Measurements from ENCODE around the gene CHST7.

DNA sequence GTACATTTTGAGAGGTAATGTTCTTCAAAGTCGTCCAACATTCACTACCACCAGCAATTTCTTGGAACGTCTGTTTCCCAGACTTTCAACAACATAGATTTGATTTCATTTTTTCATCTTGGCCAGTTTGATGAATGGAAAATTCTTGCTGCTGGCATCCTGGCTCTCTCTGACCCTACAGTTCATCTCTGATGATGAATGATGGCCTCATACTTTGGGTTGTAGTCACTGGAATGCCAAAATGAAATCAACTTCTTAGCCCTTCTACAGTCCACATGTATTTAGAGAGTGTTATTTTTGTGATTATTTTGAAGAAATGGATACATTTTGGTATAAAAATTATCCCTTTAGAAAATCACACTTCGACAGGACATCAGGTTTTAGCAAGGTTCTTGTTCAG is 8.8 kb downstream of the CHST7 start:
- TF ChIP-seq, protein P1, sequence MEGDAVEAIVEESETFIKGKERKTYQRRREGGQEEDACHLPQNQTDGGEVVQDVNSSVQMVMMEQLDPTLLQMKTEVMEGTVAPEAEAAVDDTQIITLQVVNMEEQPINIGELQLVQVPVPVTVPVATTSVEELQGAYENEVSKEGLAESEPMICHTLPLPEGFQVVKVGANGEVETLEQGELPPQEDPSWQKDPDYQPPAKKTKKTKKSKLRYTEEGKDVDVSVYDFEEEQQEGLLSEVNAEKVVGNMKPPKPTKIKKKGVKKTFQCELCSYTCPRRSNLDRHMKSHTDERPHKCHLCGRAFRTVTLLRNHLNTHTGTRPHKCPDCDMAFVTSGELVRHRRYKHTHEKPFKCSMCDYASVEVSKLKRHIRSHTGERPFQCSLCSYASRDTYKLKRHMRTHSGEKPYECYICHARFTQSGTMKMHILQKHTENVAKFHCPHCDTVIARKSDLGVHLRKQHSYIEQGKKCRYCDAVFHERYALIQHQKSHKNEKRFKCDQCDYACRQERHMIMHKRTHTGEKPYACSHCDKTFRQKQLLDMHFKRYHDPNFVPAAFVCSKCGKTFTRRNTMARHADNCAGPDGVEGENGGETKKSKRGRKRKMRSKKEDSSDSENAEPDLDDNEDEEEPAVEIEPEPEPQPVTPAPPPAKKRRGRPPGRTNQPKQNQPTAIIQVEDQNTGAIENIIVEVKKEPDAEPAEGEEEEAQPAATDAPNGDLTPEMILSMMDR (IDR thresholded peaks at IDR 0.05; ENCODE audit: poor library complexity), result no peak
- TF ChIP-seq EZH2 (IDR thresholded peaks at IDR 0.05; ENCODE audit: borderline replicate concordance), result no peak

Data from hepatocyte (in vitro differentiated cells).